H7 (cell line): ENCODE data around the gene HOXB9. TPM values are rescaled to one million over a fixed set of nuclear protein-coding genes. Genes with fewer than 3 reads are reported as not detected.

ENCODE experiments used
- DNase-seq: peaks from one replicate; pipeline ENCODE4 v3.0.0; 2012
- H3K27me3 ChIP-seq: 2 replicates; pipeline ENCODE4 v1.6.0; 2011; ENCODE audit warnings: mild to moderate bottlenecking, low read length; ENCODE audit not compliant: control insufficient read depth, insufficient read depth
- H3K36me3 ChIP-seq: replicated peaks from 2 replicates; pipeline ENCODE4 v1.5.1; 2011; ENCODE audit warnings: low read length; ENCODE audit not compliant: control insufficient read depth, insufficient read depth
- H3K4me3 ChIP-seq: 2 replicates; pipeline ENCODE4 v1.5.1; 2011; ENCODE audit warnings: low read depth, mild to moderate bottlenecking, control low read depth, low read length, moderate library complexity; ENCODE audit not compliant: insufficient read depth
- total RNA-seq: library from RNA; depleted of rRNA; stranded (reverse); fragments of >200 nt; shearing (Covaris generic); gene quantifications from 2 replicates; pipeline ENCODE4 v1.2.3, GENCODE V29; 2014

Gene HOXB9
- total RNA-seq, 1 experiment from 2014 or later = not detected

DNA sequence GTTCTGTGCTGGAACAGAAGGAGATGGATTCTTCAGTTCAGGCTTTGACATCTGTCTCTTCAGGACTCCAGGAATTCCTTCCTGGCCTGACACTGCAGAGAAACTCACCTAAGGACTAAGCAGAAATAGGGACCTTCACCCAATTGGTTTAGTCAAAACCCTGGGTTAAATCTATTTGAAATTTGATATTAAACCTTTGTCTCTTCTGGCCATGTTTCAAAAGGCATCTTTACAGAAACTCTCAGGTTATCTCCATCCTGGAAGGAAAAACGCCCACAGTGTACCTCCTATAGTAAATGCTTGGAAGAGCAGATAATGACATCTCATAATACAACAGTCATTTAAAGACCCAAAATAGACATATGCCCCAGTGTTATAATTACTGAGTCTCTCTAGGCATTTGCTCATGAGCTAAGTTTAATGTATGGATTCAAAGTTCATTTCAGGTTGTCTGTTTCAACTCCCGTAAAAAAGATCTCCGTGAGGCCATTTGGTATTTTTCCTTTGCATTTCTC is 42.4 kb downstream of the HOXB9 start:
- Histone ChIP-seq H3K36me3 (no peaks in the 10 kb centered on the region), H3K4me3 (no peak overlapping the region), H3K27me3 (peaks cover 100% of the 10 kb centered on the region)
- no peak for DNase-seq

DNA sequence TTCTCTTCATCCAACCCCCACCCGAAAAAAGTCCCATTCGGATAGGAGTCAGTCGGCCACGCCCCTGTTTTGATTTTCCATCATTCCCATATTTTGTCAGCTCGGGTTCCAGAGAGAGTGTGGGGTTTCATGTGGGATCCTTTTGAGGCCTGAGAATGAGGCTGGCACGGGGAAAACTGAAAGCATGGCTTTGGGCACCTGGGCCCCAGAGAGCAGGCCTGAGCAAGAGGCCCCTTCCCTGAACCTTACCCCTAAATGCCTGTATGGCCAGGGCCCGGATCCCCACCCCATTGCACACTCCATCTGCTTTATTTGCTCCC is 43.4 kb downstream of the HOXB9 start:
- H3K36me3 ChIP-seq = no peaks in the 10 kb centered on the region
- DNase-seq = no peak
- H3K4me3 ChIP-seq = no peak overlapping the region
- peaks cover 99% of the 10 kb centered on the region for H3K27me3 ChIP-seq

- no peak overlapping the region for H3K4me3 ChIP-seq
- H3K36me3 ChIP-seq = no peaks in the 10 kb centered on the region
- DNase-seq = no peak
- peaks cover 99% of the 10 kb centered on the region for H3K27me3 ChIP-seq
These were observed 46.2 kb downstream of the HOXB9 start for GRCh38 chr17:48579760-48580554.

DNA sequence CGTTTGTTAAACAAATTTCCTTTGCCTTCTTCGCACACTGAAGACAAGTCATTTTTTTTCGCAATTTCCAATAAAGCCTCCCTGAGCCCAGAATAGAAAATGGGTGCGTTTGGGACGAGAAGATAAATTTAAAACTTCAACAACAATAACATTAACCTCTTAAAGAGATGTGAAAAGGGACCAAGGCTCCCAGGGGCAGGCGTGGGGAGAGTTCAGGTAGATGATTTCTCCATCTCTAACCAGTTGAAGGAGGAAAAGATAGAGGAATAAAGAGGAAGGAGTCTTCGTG is 46.7 kb downstream of the HOXB9 start:
- H3K27me3 ChIP-seq = peaks cover 99% of the 10 kb centered on the region
- H3K4me3 ChIP-seq = no peak overlapping the region
- no peak for DNase-seq
- no peaks in the 10 kb centered on the region for H3K36me3 ChIP-seq

GRCh38 chr17:48578616-48579470 is 47.3 kb downstream of the HOXB9 start:
- peaks cover 99% of the 10 kb centered on the region for H3K27me3 ChIP-seq
- DNase-seq = peak; percentile 62
- peak overlapping the region; percentile 21; the same call in 1 of the 2 replicates for H3K4me3 ChIP-seq
- H3K36me3 ChIP-seq = no peaks in the 10 kb centered on the region

DNA sequence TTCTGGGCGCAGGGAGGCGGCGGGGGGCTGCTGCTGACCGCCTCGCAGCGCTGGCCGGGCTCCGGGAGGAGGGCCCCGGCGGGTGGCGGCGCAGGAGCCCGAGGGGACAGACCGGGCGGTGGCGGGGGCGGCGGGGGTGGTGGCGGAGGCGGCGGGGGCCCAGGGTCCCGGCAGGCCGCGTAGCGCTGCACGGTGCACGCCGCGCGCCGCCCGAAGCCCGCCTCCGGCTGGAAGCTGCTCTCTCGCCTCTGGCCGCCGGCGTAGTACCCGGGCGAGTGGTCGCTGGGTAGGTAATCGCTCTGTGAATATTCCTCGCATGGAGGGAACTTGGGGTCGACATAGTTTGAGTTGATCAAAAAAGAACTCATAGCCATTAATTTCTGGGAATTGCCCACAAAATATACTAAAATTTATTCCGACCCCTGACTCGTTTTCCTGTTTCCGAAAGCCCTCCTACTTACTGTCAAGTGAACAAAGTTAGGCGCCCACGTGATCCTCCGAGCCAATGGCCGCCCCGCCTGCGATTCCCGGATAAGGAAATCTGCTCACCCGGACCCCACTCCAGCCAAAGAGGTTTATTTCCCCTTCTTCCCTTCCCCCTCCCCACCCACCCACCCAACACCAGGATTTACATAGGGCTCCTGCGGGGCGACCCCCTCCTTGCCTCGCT is 48.1 kb downstream of the HOXB9 start, which contains the start of gene HOXB4:
TSS of gene HOXB4 (minus strand) at position 405 of the 670 bp plus-strand sequence. CDS start at position 374, 31 bp downstream.
- H3K36me3 ChIP-seq = no peaks in the 10 kb centered on the region
- peak; percentile 89 for DNase-seq
- H3K27me3 ChIP-seq = peaks cover 99% of the 10 kb centered on the region
- peak within 1 kb of the TSS; percentile 24 for H3K4me3 ChIP-seq

GRCh38 chr17:48577330-48577945 is 48.7 kb downstream of the HOXB9 start:
- Histone ChIP-seq H3K4me3 (no peak overlapping the region), H3K27me3 (peaks cover 99% of the 10 kb centered on the region), H3K36me3 (no peaks in the 10 kb centered on the region)
- no peak for DNase-seq

DNA sequence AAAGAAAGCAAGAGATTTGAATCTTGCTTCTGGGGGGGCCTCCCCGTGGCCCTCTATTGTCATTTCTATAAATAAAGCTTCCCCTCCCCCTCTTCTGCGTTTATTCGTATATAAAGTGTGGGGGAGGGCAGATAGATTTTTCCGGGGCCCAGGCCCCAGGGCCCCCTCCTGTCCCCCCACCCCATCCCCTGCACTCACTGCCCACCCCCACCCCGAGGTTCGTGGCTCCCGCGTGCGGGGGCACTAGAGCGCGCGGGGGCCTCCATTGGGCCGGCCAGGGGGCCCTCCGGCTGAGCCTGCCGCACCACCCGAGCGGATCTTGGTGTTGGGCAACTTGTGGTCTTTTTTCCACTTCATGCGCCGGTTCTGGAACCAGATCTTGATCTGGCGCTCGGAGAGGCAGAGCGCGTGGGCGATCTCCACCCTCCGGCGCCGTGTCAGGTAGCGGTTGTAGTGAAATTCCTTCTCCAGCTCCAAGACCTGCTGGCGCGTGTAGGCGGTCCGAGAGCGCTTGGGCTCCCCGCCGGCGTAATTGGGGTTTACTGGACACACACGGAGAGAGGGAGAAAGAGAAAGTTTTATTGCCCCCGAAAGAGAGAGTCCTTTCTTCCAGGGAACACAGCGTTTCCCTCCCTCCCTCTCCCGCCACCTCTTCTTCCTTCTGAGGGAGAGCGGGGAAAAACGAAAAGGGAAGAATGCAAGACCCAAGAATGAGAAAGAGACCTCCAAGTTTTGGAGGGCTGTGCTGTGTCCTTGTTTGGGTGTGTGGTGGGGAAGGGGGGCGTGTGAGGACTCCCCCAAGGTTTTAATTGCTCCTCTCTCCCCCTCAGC is 49.5 kb downstream of the HOXB9 start:
- Histone ChIP-seq H3K27me3 (peaks cover 99% of the 10 kb centered on the region), H3K36me3 (no peaks in the 10 kb centered on the region), H3K4me3 (no peak overlapping the region)
- DNase-seq = peak; percentile 68

DNA sequence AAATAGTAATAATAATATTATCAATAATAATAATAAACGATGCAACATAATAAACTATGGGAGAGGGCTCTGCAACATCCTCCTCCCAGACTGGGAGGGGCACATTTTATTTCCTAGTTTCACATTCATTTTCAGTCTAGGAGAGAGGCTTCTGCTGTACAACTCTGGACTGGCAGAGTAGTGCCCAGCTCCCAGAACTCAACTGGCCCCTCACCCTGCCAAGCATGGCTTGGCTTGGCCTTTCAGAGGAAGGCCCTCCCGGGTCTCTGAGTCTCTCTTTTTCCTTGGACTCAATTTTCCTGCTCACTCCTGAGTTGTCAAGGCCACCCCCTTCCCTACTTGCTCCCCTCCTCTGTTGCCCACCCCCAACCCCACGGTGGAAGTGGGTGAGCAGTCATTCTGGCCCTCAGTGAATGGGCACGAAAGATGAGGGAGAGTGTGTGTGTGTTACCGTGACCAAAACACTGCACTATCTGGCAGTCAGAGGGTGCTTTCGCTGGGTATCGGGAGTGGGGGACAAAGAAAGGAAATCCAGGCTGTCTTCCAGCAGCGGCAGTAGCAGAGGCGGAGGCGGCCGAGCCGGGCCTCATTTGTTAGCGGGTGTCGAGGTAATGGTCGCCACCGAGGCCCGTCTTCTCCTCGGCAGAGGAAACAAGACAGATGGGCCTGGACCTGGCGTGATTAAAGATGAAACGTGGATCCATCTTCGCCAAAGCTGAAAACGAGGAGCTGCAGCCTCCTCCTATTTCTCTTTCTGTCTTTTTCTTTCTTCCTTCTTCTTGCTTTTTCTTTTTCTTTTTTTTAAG is 50.3 kb downstream of the HOXB9 start:
- DNase-seq = no peak
- no peak overlapping the region for H3K4me3 ChIP-seq
- H3K36me3 ChIP-seq = no peaks in the 10 kb centered on the region
- H3K27me3 ChIP-seq = peaks cover 99% of the 10 kb centered on the region

GRCh38 chr17:48575066-48575582 is 51.0 kb downstream of the HOXB9 start:
- DNase-seq = no peak
- no peak overlapping the region for H3K4me3 ChIP-seq
- peaks cover 99% of the 10 kb centered on the region for H3K27me3 ChIP-seq
- no peaks in the 10 kb centered on the region for H3K36me3 ChIP-seq

DNA sequence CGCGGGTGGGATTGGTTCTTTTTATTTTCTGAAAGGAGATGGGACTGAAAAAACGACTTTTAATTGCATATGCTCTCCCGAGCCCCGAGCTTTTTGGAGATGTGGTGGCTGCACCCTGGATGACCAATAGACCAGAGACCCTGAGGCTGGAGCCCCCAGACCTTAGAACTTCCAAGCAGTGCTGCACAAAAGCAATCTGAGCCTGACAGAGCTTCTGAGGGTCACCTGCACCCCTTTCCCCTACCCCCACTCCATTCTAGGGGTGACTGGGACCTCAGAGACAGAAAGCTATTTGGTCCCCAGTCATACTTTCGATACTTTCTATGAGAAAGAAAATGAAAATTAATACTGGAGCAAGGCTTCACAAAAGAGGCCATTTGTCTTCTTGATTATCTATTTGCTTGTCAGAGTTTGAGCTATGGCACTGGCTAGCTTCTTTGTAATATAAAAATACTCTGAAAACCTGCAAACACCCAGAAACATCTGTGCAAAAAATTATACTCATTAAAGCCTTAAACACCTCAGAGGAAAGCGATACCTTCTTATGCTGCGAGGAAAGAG is 51.6 kb downstream of the HOXB9 start:
- Histone ChIP-seq H3K4me3 (no peak overlapping the region), H3K36me3 (no peaks in the 10 kb centered on the region), H3K27me3 (peaks cover 99% of the 10 kb centered on the region)
- no peak for DNase-seq

DNA sequence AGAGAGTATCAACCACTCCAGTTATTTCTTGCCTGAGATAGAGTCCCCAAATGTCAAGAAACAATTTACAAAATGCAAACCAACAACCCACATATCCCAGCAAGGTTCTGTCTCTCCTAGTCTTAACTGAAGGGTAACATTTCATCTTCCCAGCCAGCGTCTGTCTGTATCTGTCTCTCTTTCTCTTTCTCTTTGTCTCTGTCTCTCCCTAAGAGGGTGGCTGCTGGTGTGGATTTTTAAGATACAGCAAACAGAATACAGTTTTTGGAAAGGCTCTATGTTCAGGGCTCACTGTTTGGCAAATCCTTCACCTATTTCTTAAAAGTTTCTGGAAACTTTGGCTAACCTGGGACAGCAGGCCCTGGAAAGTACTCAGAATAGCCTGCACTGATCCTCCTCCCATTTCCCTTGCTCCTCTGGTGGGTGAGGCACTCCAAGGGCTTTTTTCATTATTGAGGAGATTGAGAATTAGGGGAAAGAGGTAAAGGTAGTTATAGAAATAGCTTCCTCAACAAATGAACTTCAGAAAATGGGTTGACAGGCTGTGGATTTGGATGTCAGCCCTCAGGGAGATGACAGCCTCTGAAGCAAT is 54.2 kb downstream of the HOXB9 start:
- peaks cover 100% of the 10 kb centered on the region for H3K27me3 ChIP-seq
- no peak for DNase-seq
- H3K36me3 ChIP-seq = no peaks in the 10 kb centered on the region
- H3K4me3 ChIP-seq = no peak overlapping the region
